GM19193 (cell line): ENCODE results near the gene PLBD2.

Source experiments
- POLR2A ChIP-seq: IDR thresholded peaks from 4 replicates; pipeline ENCODE4 v1.6.1; 2011; ENCODE audit not compliant: insufficient read depth, insufficient read length; ENCODE audit errors: extremely low read depth

The PLBD2 gene

DNA sequence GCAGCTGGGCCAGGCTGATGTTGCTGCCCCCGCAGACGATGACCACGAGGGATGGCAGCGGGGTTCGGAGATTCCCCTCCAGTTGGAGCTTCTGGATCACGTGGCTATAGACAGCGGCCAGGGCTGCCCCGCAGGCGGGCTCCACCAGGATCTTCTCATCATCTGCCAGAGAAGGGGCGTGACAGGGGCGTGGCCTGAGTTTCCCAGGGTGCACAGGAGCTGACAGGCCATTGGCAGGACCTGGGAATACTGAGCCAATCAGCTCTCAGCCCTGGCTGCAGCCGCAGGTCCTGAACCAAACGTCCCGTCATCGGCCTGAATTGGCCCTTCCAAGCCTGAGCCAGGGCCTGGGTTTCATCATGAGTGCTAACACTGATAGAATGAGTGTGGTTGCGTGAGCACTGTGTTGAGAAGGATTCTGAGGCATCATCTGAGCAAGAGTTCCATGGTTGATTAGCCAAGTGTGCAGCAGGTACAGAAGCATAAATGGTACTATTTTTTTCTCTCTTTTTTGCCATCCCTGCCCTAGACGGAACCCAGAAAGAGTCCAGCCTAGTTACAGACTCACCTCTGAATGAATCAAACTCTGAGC is 34.7 kb downstream of the PLBD2 start:
- TF ChIP-seq POLR2A = no peak

GRCh38 chr12:113393749-113394148 is 35.4 kb downstream of the PLBD2 start:
- no peak for TF ChIP-seq POLR2A

- no peak for TF ChIP-seq POLR2A
Measured at GRCh38 chr12:113395119-113395518, 36.7 kb downstream of the PLBD2 start.

GRCh38 chr12:113396200-113396599 is 37.8 kb downstream of the PLBD2 start:
- TF ChIP-seq POLR2A = no peak

DNA sequence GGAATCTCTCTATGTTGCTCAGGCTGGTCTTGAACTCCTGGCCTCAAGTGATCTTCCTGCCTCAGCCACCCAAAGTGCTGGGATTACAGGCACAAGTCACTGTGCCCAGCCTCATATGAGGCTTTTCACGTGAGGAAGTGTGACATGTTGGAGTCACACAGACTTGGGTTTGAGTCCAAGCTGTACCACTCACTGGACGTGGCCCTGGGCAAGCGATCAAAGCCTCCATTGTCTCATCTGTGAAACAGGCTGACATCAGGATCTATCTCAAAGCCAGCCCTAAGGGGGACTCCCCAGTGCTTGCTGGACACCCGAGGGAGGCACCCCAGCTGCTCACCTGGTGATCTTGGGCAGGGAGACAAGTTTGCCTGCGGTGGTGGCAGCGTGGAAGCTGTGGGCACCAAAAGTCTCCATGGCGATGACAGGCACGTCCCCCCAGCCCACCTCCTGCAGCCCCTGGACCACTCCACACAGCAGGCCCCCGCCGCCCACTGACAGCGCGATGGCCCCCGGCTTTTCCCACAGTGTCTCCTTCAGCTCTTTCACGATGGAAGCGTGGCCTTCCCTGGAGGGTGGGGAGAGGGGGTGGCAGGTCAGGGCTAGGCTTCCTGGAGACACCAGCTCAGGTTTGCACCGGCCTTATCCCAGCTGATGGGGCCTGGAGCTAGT is 38.6 kb downstream of the PLBD2 start:
- no peak for TF ChIP-seq POLR2A

DNA sequence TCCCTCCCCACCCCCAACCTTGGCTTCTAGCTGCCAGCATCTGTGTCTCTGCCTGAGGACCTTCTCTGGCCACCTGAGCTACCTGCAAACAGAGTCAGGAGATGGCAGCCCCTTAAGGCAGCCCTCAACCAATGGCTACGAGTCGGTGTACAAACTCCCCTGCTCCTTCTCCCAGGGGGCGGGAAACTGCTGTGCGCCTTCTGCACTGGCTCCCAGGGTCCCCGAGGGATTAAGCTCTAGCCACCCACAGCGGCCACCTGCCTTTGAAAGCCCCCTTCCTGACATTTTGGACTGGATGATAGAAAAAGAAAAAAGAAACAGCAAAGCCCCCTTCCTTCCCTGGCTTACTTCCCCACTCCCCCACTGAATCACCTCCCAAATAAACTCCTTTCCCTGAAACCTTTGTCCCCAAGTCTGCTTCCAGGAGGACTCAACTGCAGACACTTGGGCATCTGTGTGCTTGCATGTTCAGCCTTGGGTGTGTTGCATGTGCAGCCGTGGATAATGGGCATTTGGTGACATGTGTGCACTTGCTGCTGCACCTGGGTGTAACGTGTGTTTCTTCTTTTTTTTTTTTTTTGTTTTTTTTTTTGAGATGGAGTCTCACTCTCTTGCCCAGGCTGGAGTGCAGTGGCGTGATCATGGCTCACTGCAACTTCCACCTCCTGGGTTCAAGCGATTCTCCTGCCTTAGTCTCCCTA is 39.3 kb downstream of the PLBD2 start:
- TF ChIP-seq POLR2A = no peak

DNA sequence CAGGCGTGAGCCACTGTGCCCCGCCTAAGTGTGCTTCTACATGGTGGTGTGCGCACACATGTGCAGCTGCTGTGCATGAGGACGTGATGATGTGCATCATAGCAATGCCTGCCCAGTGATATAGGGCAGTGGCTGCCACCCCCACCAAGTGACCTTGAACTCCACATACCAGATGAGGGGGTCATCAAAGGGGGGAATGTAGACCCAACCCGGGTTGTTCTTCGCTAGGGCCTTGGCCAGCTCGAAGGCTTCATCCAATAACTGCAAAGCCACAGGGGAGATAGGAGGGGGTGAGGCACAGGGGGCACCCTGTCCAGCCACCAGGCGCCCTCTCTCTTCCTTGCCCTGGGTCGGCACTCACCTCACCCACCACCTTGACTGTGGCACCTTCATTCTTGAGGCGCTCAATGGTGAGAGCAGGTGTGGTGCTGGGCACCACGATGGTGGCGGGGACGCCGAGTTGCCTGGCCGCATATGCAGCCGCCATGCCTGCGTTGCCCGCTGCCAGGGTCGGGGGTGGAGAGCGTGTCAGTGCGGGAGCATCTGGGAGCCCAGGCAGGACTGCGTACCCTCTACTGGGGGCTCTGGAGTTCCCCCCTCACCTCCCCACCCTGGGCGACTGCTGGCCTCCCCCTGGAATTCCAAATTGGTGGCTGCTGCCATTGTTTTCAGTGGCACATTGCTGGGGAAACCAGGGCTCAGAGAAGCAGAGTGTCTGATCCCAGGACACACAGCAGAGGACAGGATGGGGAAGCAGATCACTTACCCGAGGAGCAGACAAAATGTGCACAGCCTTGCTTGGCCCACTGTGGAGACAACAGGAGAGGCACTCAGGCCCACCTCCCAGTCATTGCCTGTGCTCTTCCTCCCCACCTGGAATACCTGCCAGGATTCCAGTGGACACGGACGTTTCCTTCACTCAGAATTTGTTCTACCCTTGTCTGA is 40.2 kb downstream of the PLBD2 start:
- TF ChIP-seq POLR2A = no peak

- no peak for TF ChIP-seq POLR2A
Measured at GRCh38 chr12:113399490-113399889, 41.1 kb downstream of the PLBD2 start.

DNA sequence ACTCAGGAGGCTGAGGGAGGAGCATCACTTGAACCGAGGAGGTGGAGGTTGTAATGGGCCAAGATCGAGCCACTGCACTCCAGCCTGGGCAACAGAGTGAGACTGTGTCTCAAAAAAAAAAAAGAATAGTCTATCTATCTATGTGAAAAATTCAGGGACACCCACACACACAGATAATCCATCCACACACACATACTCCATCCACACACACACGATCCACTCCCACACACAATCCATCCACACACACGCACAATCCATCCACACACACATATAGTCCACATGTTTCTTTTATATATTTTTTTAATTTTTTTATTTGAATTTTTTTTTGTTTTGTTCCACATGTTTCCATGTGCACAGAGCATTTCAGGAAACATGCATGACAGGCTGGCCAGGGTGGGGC is 42.0 kb downstream of the PLBD2 start:
- no peak for TF ChIP-seq POLR2A

DNA sequence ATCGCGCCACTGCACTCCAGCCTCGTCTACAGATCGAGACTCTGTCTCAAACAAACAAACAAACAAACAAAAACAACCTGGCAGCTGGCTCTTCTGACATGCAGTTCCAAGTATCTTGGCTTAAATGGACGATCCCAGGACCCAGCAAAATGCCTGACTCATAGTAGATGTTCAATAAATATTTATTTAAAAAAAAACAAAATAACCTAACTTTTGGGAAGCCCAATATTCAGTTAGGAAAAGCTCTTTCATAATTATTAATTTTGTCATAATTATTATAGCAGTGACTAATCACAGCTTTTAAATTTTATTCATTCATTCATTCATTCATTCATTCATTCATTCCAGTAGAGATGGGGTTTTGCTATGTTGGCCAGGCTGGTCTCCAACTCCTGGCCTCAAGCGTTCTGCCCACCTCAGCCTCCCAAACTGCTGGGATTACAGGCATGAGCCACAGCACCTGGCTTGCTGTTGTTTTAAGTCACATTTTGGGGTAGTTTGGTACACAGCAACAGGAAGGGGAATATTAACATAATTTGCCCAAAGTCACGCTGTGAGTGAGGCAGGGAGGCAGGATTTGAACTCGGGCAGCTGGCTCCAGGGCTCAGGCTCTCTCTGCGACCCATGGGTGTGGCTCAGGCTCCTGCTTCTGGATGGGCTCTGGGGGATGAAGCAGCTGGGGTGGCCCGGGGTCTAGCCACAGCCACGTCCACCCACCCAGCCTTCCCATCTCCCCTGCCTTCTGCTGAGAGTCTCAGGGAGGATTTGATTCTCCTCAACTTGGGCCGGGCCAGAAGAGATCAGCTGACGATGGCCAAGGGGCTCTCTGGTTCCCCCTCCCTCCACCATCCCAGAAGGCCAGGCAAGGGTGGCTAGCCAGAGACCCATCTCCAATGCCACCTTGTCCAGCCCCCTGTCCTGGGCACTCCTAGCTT is 42.9 kb downstream of the PLBD2 start:
- no peak for TF ChIP-seq POLR2A

DNA sequence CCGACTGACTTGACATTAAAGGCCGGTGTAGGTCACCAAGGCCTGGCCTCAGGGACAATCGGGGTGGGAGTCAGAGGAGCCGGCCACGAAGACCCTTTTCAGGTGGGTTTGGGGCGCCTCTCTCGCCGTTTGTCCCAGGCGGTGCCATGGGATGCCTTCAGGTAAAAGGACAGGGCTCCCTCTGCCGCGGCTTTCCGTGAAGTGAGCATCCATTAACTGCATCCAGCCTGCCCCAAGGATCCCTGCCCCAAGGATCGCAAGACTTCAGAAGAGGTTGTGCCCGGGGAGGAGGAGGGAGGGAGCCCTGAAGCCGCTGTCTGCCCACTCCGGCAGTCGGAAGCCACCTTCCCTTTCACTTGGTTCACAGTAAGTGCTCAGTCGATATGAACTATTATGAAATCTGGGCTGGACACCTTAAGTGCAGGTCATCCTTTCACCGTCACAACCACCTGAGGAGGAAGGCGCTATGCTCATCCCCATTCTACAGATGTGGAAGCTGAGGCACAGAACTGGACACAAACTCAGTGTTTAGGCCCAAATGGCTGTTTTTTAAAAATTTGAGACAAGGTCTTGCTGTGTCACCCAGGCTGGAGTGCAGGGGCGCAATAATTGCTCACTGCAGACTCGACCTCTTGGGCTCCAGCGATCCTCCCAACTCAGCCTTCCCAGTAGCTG is 44.3 kb downstream of the PLBD2 start:
- TF ChIP-seq POLR2A = no peak

- TF ChIP-seq POLR2A = no peak
Measured at GRCh38 chr12:113403435-113404415, 45.3 kb downstream of the PLBD2 start, which contains the start of gene SDS. TSS of gene SDS (minus strand) at chr12:113403887. CDS start at chr12:113399708, 4,179 bp downstream.
